AG04450 (cell line): ENCODE measurements around the gene CDH19. TPM values are rescaled to one million over a fixed set of nuclear protein-coding genes. Genes with fewer than 3 reads are reported as not detected.

Experiments
- CTCF ChIA-PET: fragments of 300-600, 350-600 bp; formaldehyde crosslinking; extraction: SDS; loops from one replicate; lab custom pipeline; 2022; ENCODE audit warnings: antibody characterized with exemption, inconsistent platforms; lab: Charles Lee
- POLR2A ChIA-PET: fragments of 350-600 bp; formaldehyde crosslinking; extraction: SDS; loops from one replicate; lab custom pipeline; 2021; ENCODE audit warnings: antibody characterized with exemption, inconsistent platforms; lab: Yijun Ruan, JAX
- DNase-seq: peaks from one replicate; pipeline ENCODE4 v3.0.0-alpha.2; 2011; ENCODE audit warnings: low read depth, low spot score
- H3K27ac ChIP-seq: one replicate; pipeline ENCODE4 v1.5.1; 2012; ENCODE audit warnings: low read depth, low read length, control low read depth
- H3K27me3 ChIP-seq: one replicate; pipeline ENCODE4 v1.6.0; 2012; ENCODE audit warnings: low read length; ENCODE audit not compliant: control insufficient read depth, insufficient read depth
- H3K4me3 ChIP-seq: 2 replicates; pipeline ENCODE4 v1.5.1; 2011; ENCODE audit warnings: mild to moderate bottlenecking, low read depth, low read length, control low read depth
- H3K9me3 ChIP-seq: 2 replicates; pipeline ENCODE4 v1.5.1; 2012; ENCODE audit warnings: low read length; ENCODE audit not compliant: control insufficient read depth, insufficient read depth
- polyA plus RNA-seq: library from polyadenylated mRNA; depleted of rRNA; stranded (reverse); fragments of >200 nt; gene quantifications from 2 replicates; pipeline ENCODE4 v1.2.3, GENCODE V29; 2011
- TF ChIP-seq, protein P1 (sequence below): IDR thresholded peaks from 2 replicates; pipeline ENCODE4 v1.5.1; 2011; ENCODE audit warnings: low read depth, low read length, control low read depth, inconsistent platforms

Gene CDH19
- polyA plus RNA-seq, 1 experiment: not detected

DNA sequence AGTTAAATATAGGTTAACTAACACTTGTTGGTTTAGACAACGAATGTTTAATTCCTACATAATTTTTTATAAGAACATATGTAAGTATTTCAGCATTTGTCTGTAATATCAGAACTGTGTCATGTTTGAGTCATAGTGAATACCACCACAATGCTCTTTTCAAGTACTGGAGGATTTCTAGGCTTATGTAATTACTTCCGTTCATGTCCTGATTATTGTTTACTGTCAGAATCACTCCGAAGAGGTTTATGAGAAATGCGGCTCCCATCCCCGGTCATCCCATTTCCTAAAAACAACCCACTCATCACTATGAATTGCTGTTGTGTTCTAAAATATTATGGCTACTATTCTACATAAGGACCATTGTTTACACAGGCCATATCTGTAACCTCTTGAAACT lies 45.1 kb downstream of the CDH19 start:
- Histone ChIP-seq H3K9me3 (peaks cover 3% of the 10 kb centered on the region; the same call in 1 of the 2 replicates), H3K4me3 (no peak overlapping the region), H3K27me3 (no peaks in the 10 kb centered on the region), H3K27ac (no peak overlapping the region)
- ChIA-PET CTCF (no interaction called here), POLR2A (no interaction called here)
- TF ChIP-seq, protein P1, sequence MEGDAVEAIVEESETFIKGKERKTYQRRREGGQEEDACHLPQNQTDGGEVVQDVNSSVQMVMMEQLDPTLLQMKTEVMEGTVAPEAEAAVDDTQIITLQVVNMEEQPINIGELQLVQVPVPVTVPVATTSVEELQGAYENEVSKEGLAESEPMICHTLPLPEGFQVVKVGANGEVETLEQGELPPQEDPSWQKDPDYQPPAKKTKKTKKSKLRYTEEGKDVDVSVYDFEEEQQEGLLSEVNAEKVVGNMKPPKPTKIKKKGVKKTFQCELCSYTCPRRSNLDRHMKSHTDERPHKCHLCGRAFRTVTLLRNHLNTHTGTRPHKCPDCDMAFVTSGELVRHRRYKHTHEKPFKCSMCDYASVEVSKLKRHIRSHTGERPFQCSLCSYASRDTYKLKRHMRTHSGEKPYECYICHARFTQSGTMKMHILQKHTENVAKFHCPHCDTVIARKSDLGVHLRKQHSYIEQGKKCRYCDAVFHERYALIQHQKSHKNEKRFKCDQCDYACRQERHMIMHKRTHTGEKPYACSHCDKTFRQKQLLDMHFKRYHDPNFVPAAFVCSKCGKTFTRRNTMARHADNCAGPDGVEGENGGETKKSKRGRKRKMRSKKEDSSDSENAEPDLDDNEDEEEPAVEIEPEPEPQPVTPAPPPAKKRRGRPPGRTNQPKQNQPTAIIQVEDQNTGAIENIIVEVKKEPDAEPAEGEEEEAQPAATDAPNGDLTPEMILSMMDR: no peak
- no peak for DNase-seq

DNA sequence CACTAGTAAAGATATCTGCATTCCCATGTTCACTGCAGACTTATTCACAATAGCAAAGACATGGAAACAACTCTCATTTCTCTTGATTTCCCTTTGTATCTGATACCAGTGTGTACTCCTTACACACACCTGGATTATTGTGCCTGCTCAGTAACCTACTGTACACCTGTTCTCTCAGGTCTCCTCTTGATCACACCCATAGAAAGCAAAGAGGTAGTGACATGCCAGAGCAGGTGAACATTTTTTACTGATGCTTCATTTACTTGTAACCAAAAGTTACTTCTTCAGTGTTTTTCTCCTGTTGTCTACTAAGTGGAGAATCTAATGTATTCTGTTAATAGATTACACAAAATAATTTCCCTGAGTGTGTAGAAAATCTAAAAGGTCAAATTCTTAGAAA lies 46.8 kb downstream of the CDH19 start:
- POLR2A ChIA-PET: no interaction called here
- no peaks in the 10 kb centered on the region for H3K9me3 ChIP-seq
- TF ChIP-seq, protein P1: no peak
- H3K4me3 ChIP-seq: no peak overlapping the region
- H3K27ac ChIP-seq: no peak overlapping the region
- no peaks in the 10 kb centered on the region for H3K27me3 ChIP-seq
- DNase-seq: no peak
- CTCF ChIA-PET: no interaction called here

DNA sequence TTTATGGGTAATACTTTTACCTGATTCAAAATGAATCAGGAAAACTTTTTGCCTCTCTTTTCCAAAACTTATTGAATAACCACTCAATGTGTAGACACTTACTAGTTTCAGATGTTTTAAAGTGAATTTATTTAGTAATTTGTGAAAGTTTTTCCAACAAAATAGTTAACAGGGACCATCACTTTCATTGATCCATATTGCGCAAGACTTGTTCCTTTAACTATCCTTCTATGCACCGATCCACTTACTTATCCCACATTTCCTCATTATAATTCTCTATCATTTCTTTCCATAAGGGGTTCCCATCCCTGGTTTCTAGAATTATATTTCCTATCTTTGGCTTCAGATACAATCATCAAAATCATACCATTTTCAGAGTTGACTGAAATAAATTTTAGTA lies 48.3 kb downstream of the CDH19 start:
- no peak for DNase-seq
- Histone ChIP-seq H3K27ac (no peak overlapping the region), H3K4me3 (no peak overlapping the region), H3K27me3 (no peaks in the 10 kb centered on the region), H3K9me3 (no peaks in the 10 kb centered on the region)
- TF ChIP-seq, protein P1: no peak
- ChIA-PET CTCF (no interaction called here), POLR2A (no interaction called here)

DNA sequence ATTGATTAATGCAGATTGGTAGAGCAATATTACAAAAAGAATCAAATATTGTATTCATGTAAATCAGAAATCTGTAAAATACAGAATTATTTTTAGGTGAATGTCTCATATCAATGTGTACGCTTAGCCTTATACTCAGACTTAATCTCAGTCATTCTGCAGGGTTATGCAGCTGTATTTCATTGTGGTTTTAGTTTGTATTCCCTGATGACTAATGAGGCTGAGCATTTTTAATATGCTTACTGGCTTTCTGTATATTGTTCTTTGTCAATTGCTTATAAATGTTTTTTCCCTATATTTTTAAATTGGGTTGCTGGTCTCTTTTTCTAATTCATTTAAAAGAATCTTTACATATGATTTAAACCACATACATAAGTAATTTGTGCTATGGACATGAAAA lies 50.1 kb downstream of the CDH19 start:
- Histone ChIP-seq H3K27me3 (no peaks in the 10 kb centered on the region), H3K27ac (no peak overlapping the region), H3K4me3 (no peak overlapping the region), H3K9me3 (no peaks in the 10 kb centered on the region)
- no peak for DNase-seq
- TF ChIP-seq, protein P1: no peak
- POLR2A ChIA-PET: no interaction called here
- CTCF ChIA-PET: no interaction called here

DNA sequence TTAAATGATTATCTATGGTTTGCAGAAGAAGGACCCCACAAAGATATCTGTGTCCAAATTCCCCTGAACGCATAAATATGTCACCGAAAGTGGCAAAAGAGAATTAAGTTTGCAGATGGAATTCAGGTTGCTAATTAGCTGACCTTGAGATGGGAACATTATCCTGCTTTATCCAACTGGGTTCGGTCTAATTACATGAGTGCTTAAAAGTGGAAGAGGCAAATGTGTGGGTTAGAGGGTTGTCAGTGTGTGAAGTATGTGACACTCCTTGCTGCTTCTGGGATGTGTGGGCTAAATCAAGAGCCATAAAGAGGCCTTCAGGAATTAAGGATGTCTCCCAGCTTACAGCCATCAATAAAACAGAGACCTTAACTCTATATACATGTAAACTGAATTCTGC lies 53.5 kb downstream of the CDH19 start:
- H3K4me3 ChIP-seq: no peak overlapping the region
- ChIA-PET POLR2A (no interaction called here), CTCF (no interaction called here)
- no peak for DNase-seq
- no peaks in the 10 kb centered on the region for H3K27me3 ChIP-seq
- TF ChIP-seq, protein P1: no peak
- no peak overlapping the region for H3K27ac ChIP-seq
- peaks cover 2% of the 10 kb centered on the region; the same call in 1 of the 2 replicates for H3K9me3 ChIP-seq
